CD4-positive, alpha-beta T cell treated with Interleukin-10 for 1 hour (primary cell): Measurements from ENCODE around the gene PCSK5.
"Not testable (repeated sequence)": the region's sequence is repeated elsewhere in the genome, so short reads cannot be mapped to it uniquely, and the experiment has no call there.

Experiments
- DNase-seq: peaks from one replicate; pipeline ENCODE4 v3.0.0-alpha.2; 2020

Gene PCSK5

DNA sequence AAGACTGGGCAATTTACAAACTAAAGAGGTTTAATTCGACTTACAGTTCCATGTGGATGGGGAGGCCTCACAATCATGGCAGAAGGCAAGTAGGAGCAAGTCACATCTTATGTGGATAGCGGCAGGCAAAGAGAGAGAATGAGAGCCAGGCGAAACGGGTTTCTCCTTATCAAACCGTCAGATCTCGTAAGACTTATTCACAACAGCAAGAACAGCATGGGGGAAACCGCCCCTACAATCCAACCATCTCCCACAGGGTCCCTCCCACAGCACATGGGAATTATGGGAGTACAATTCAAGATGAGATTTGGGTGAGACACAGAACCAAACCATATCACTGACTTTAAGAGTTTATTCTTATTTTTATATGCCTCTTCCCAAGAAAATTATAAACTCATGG lies 443.5 kb downstream of the PCSK5 start:
- DNase-seq: no peak

GRCh38 chr9:76336027-76336426 lies 445.6 kb downstream of the PCSK5 start:
- DNase-seq: no peak

GRCh38 chr9:76338418-76338817 lies 447.9 kb downstream of the PCSK5 start:
- no peak for DNase-seq

DNA sequence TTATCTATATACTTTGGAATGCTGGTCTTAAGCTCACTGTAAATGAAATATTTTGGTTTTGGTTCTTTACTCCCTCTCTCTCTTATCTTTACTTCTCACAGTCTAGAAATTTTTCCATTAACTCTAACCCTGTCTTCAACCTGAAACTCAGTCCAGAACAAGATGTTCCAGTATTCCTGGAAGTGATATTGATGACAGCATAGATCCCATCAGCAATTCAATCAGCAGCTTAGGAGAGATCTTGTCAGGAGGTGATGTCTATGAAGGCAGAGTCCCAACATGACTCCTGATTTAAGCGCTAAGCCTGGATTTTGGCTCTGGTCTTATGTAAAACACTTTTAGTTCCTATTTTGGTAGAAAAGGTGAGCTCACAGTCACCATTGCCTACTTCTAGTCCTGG lies 451.1 kb downstream of the PCSK5 start:
- no peak for DNase-seq

GRCh38 chr9:76342201-76342600 lies 451.7 kb downstream of the PCSK5 start:
- no peak for DNase-seq

DNA sequence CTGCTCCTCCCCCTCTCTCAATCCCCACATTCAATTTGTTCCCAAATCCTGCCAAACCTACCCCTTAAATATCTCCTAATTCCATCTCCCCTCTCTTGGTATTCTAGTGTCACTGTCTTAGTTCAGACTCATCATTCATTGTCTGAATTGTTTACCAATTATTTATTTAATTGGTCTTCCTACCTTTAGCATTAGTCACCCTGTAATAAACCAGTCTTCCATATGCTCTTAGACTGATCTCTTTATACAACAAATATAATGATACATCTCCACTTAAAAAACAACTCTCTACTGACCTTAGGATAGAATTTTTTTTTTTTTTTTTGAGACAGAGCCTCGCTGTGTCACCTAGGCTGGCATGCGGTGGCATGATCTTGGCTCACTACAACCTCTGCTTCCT lies 452.4 kb downstream of the PCSK5 start:
- no peak for DNase-seq

DNA sequence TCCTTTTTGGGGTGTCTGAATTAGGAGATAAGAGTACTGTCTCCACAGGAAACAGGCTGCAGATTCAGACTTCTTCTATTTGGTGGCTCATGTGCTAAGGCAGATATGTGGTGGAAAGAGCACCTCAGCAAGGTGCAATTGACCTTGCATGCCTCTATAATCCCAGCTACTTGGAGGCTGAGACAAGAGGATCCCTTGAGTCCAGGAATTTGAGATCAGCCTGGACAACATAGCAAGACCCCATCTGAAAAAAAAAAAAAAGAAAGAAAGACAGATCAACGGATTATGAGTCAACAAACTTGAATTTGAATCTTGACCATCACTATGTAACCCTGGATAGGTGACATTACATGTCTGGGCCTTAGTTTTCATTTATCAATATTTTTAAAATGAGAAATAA lies 459.4 kb downstream of the PCSK5 start:
- DNase-seq: no peak

DNA sequence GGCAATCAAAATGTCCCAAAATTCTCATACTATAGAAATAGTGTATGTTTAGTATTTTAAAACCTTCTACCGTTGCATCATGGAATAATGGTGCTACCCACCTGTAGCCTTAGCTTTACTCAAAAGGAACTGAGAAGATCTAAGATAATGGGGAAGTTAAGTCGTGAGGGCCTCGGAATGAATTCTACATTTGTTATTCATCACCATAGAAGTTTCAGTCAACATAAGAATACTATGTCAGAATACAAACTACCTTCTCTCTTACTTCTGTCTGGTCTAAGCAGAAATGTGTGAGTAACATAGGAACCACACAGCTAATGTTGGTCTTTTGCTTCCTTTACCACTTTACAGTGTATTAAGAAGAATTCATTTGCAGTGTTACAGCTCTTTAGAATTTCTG lies 460.5 kb downstream of the PCSK5 start:
- no peak for DNase-seq

GRCh38 chr9:76352026-76352620 lies 461.6 kb downstream of the PCSK5 start:
- DNase-seq: no peak

DNA sequence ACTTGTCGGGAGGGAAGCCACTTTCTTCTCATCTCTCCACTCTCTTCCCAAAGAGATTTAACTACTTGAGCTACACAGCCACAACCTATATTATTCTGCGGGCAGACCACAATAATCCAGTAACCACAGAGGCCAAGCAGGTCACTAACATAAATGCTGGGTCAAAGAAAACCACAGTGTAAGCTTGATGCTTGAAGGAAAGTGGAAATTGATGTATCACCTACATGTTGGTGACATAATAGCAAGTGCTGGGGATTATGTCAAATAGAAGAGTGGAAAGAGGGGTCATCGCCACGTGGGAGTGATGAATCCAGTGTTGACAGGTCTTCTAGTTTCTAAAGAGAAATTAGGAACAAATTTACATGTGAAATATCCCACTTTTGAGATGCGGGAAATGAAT lies 462.8 kb downstream of the PCSK5 start:
- no peak for DNase-seq

GRCh38 chr9:76354221-76354620 lies 463.7 kb downstream of the PCSK5 start:
- DNase-seq: no peak

GRCh38 chr9:76355886-76356285 lies 465.4 kb downstream of the PCSK5 start:
- no peak for DNase-seq

DNA sequence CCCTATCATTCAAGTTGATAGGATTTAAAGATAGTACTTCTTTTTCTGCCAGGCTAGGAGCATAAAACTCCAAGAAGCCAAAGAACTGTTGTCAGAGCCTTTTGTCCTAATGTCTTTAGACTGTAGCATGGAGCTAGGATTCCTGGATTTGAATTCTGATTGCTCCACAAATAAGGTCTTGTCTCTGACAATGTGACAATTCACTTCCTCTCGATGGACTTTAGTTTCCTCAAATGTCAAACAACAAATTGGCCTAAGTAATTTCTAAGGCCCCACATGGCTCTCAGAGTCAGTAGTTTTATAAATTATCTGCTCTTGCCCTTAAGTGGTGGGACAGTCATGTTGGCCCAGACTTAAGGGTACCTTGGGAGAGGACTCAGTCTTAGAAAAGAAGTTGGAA lies 467.1 kb downstream of the PCSK5 start:
- no peak for DNase-seq

- DNase-seq: no peak
These were observed 468.3 kb downstream of the PCSK5 start for GRCh38 chr9:76358628-76359280.

- no peak for DNase-seq
These were observed 468.9 kb downstream of the PCSK5 start for GRCh38 chr9:76359365-76359764.

- no peak for DNase-seq
These were observed 469.3 kb downstream of the PCSK5 start for GRCh38 chr9:76359766-76360165.

GRCh38 chr9:76362332-76363031 lies 472.0 kb downstream of the PCSK5 start:
- not testable (repeated sequence) for DNase-seq

DNA sequence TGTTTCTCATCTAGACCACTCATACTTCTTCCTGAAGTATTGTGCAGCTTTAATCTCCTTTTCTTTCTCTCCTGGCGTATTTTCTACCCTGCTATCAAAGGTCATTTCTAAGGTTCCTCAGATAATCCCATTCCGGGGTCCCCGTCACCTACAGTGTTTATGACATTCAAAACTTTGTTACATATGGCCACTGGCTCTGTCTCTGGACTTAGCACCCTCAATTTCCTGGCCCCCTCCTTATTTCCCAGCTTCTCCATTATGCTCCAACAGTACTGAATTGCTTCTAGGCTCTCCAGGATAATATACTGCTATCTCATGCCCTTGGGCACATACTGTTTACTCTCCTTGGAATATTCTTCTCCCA lies 472.5 kb downstream of the PCSK5 start:
- no peak for DNase-seq

DNA sequence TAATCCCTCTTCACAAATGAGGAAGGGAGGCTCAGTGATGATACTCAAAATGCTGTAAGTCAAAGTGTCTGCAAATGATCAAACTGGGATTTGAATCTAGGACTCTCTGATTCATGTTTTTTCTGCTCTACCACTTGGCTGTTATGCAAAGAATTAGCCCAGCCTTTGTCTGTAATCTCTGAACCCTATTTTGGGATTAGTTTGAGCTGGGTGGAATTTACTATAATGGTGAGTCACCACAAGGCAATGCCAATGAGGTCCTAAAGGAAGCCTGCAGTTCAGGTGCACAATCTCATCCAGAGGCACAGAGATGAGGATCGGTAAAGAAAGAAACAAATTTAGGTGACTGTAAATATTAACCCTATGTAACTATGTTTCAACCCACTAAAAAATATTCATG lies 474.6 kb downstream of the PCSK5 start:
- DNase-seq: no peak

- no peak for DNase-seq
These were observed 475.8 kb downstream of the PCSK5 start for GRCh38 chr9:76366275-76366674.

DNA sequence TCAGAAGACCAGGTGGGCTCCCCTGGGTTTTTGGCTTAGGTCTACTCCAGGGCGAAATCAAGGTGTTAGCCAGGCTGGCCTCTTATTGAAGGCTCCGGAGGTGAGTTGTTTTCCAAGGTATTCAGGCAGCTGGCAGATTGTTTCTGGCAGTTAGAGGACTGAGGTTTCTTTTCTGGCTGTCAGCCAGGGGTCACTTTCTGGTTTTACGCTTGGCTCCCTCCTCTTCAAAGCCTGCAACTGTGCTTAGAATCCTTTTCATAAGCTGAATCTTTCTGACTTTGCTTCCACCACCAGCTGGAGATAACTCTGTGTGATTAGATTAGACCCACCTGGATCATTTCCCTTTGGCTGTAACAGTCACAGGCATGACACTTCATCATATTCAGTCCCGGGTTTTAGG lies 479.1 kb downstream of the PCSK5 start:
- no peak for DNase-seq

GRCh38 chr9:76370396-76371023 lies 480.0 kb downstream of the PCSK5 start:
- no peak for DNase-seq

- DNase-seq: no peak
These were observed 481.4 kb downstream of the PCSK5 start for GRCh38 chr9:76371901-76372300.

- no peak for DNase-seq
These were observed 481.9 kb downstream of the PCSK5 start for GRCh38 chr9:76372336-76372735.
